Uterus (tissue), 4 donors: ENCODE data around the gene EXTL1. TPM values are rescaled to one million over a fixed set of nuclear protein-coding genes. Genes with fewer than 3 reads are reported as not detected.

Source experiments
- DNase-seq, 2 donors: peaks; one replicate each; pipeline ENCODE4 v3.0.0-alpha.2; 2019 to 2020
- H3K27ac ChIP-seq, 2 donors: fragments of 200-600 bp; sonication (generic); 1 replicate in 1 of 2; 2 replicates in 1 of 2; pipeline ENCODE4 v1.5.1; 2016 to 2018
- H3K27me3 ChIP-seq, 2 donors: fragments of 200-600 bp; sonication (generic); one replicate each; pipeline ENCODE4 v1.5.1; 2018 to 2019; ENCODE audit warnings: control low read depth in 1 of 2
- H3K36me3 ChIP-seq, 2 donors: fragments of 200-600 bp; sonication (generic); one replicate each; pipeline ENCODE4 v1.5.1; 2019; ENCODE audit warnings: control low read depth in 1 of 2
- H3K4me1 ChIP-seq, 2 donors: fragments of 200-600 bp; sonication (generic); one replicate each; pipeline ENCODE4 v1.5.1; 2018 to 2019; ENCODE audit warnings: control low read depth in 1 of 2
- H3K4me3 ChIP-seq, 2 donors: fragments of 200-600 bp; sonication (generic); 1 replicate in 1 of 2; 2 replicates in 1 of 2; pipeline ENCODE4 v1.5.1; 2018 to 2019; ENCODE audit warnings: mild to moderate bottlenecking in 1 of 2
- H3K9me3 ChIP-seq, 2 donors: fragments of 200-600 bp; sonication (generic); one replicate each; pipeline ENCODE4 v1.5.1; 2019; ENCODE audit warnings: control low read depth in 1 of 2
- POLR2A ChIP-seq, 2 donors: fragments of 450-650 bp; IDR thresholded peaks; one replicate each; pipeline ENCODE4 v1.6.1; 2016; ENCODE audit warnings: antibody characterized with exemption in 2 of 2, mild to moderate bottlenecking in 1 of 2, moderate library complexity in 1 of 2
- intact Hi-C: fragments of 100-400 bp; cut with DNase I; formaldehyde crosslinking; loops from one replicate; pipeline ENCODE4 v1.15.1; 2023; ENCODE audit warnings: low total_unique reads
- total RNA-seq, 4 donors: library from RNA; depleted of rRNA in 3 of 4; stranded (reverse); fragments of >200 nt in 3 of 4; gene quantifications; one replicate each; pipeline versions ENCODE4 v1.1.0 to v1.2.4, GENCODE V29; 2014 to 2023
- TF ChIP-seq, protein P1 (sequence below), 4 experiments: fragments of 200-600 bp in 2 of 4; fragments of 450-650 bp in 2 of 4; sonication (generic) in 2 of 4; IDR thresholded peaks; one replicate each; pipeline ENCODE4 v1.5.1; 2016 to 2019; ENCODE audit warnings: antibody characterized with exemption in 4 of 4, mild to moderate bottlenecking in 2 of 4, moderate library complexity in 1 of 4
- donor health status: DM: yes; HTN: yes; CAD: no.

Gene EXTL1
- total RNA-seq, 4 donors from 2014 or later = 0.26 to 2.7 (median 1.7) TPM; not detected in 1

GRCh38 chr1:25997828-25998761 lies 23.5 kb upstream of the EXTL1 start, which contains the start of gene PAFAH2:
TSS of gene PAFAH2 (minus strand) at chr1:25998063. CDS start at chr1:25990816, 7,247 bp downstream.
- intact Hi-C loops = loop anchor here (2.0 kb wide), 1 partner anchor 103 kb away; no protein-coding TSS in a partner anchor

DNA sequence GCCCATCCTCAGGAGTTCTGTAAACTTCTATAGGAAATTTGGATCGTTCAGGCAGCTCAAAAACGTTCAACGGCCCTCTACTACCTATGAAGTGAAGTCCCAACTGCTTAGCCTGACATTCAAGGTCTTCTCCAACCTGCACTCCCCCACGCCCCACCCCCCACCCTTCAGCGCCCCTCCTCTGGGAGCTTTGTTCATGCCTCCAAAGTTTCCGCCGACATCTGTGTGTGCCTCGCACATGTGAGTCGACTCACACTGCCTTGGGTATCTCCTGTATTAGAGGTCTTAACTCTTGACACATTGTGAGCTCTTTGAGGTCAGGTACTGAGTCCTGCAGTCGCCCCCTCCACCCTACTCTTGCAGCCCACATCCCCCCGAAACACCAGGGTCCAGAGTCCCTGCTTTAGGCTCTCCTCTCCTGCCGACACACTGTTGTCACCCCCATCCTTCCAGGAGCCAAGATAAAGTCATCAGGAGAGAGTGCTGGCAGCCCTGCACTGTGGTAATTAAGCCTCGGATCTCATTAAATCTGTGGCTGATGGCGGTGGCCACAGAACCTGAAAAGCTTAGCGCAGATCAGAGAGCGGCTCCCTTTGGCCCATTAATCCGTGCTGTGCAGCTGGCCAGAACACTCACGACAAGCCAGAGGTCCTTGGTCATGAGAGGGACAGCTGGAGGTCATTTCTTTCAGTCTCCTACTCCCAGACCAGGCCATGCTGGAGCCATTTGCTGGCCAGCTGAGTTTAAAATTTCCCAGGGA lies 22.4 kb upstream of the EXTL1 start:
- Histone ChIP-seq H3K9me3 (no peaks in the 10 kb centered on the region), H3K36me3 (no peaks in the 10 kb centered on the region), H3K27me3 (no peaks in the 10 kb centered on the region), H3K4me1 (no peaks in the 10 kb centered on the region), H3K4me3 (no peak overlapping the region), H3K27ac (peak overlapping the region; percentile 65 to 86)
- intact Hi-C loops = loop anchor here (2.0 kb wide), 1 partner anchor 104 kb away; no protein-coding TSS in a partner anchor
- no peak for DNase-seq
- TF ChIP-seq, protein P1, sequence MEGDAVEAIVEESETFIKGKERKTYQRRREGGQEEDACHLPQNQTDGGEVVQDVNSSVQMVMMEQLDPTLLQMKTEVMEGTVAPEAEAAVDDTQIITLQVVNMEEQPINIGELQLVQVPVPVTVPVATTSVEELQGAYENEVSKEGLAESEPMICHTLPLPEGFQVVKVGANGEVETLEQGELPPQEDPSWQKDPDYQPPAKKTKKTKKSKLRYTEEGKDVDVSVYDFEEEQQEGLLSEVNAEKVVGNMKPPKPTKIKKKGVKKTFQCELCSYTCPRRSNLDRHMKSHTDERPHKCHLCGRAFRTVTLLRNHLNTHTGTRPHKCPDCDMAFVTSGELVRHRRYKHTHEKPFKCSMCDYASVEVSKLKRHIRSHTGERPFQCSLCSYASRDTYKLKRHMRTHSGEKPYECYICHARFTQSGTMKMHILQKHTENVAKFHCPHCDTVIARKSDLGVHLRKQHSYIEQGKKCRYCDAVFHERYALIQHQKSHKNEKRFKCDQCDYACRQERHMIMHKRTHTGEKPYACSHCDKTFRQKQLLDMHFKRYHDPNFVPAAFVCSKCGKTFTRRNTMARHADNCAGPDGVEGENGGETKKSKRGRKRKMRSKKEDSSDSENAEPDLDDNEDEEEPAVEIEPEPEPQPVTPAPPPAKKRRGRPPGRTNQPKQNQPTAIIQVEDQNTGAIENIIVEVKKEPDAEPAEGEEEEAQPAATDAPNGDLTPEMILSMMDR (IDR thresholded peaks at IDR 0.05) = no peak
- TF ChIP-seq POLR2A (IDR thresholded peaks at IDR 0.05) = no peak

More at GRCh38 chr1:25997828-25998761, 23.5 kb upstream of the EXTL1 start, which contains the start of gene PAFAH2:
- TF ChIP-seq, protein P1 (IDR thresholded peaks at IDR 0.05) = peak; percentile 92 to 100 (median 98)
- TF ChIP-seq POLR2A (IDR thresholded peaks at IDR 0.05) = no peak
- no peaks in the 10 kb centered on the region for H3K9me3 ChIP-seq
- no peaks in the 10 kb centered on the region for H3K27me3 ChIP-seq
- peak; percentile 97 to 98 for DNase-seq
- no peaks in the 10 kb centered on the region for H3K36me3 ChIP-seq
- H3K4me3 ChIP-seq = peak within 1 kb of the TSS; percentile 64 to 69
- H3K4me1 ChIP-seq = no peaks in the 10 kb centered on the region
- H3K27ac ChIP-seq = peak within 1 kb of the TSS; percentile 85 to 86

- Histone ChIP-seq H3K36me3 (no peaks in the 10 kb centered on the region), H3K27me3 (no peaks in the 10 kb centered on the region), H3K4me3 (no peak overlapping the region), H3K9me3 (no peaks in the 10 kb centered on the region), H3K4me1 (no peaks in the 10 kb centered on the region), H3K27ac (no peak overlapping the region)
- no peak for TF ChIP-seq POLR2A (IDR thresholded peaks at IDR 0.05)
- DNase-seq = no peak
- intact Hi-C loops = no loop called here
These were observed 18.3 kb upstream of the EXTL1 start for GRCh38 chr1:26003262-26003661.

DNA sequence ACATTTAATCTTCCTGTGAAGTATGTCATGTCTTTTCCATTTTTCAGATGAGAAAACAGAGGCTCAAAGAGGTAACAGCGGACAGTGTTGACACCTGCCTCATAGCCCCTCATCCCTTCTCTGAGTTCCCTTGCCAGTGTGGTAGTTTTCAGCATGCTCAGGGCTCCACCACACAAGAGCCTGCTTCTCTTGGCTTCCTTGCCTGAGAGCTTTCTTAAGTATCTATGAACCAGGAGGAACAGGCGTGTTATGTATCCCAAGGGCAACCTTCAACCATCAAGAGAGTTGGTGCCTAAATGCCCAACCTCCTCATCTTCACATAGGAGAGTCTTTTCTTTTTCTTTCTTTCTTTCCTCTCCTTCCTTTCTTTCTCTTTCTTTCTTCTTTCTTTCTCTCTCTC lies 17.8 kb upstream of the EXTL1 start:
- no peak overlapping the region for H3K27ac ChIP-seq
- no peaks in the 10 kb centered on the region for H3K36me3 ChIP-seq
- no peak overlapping the region for H3K4me3 ChIP-seq
- intact Hi-C loops = no loop called here
- no peaks in the 10 kb centered on the region for H3K4me1 ChIP-seq
- DNase-seq = no peak
- H3K9me3 ChIP-seq = no peaks in the 10 kb centered on the region
- no peaks in the 10 kb centered on the region for H3K27me3 ChIP-seq
- TF ChIP-seq, protein P1 (IDR thresholded peaks at IDR 0.05) = no peak
- TF ChIP-seq POLR2A (IDR thresholded peaks at IDR 0.05) = no peak

DNA sequence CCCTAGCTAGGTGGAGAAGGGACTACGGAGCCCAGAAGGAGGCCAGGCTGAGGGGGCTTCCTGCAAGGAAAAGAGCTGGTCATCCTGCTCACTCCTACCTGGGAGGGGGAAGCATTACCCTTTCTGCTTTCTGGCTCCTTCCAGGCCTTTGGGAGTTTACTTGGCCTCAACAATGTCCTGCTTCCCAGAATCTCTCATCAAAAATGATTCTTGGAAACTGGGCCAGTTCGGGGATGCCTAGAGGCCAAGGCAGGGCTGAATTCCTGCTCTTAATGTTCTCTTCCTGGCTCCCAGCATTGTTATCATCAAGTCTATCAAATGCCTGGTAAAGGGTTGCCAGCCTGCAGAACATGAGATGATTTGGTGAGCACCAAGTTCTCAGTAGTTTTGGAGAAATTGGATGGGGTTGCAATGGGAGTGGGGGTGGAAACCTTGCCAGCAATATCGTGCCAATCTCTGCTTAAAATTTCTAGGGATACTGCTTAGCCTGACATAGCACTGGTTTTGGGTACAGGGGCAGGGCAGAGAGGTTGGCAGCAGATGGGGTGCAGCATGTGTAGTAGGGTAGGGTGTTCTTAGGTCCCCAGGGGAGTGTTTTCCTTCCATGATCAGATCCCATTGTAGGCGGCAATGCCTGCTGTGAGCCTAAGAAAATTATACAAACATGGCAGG lies 16.0 kb upstream of the EXTL1 start:
- no peaks in the 10 kb centered on the region for H3K27me3 ChIP-seq
- H3K4me1 ChIP-seq = no peaks in the 10 kb centered on the region
- TF ChIP-seq POLR2A (IDR thresholded peaks at IDR 0.05) = no peak
- TF ChIP-seq, protein P1 (IDR thresholded peaks at IDR 0.05) = no peak
- no peak overlapping the region for H3K4me3 ChIP-seq
- no peaks in the 10 kb centered on the region for H3K36me3 ChIP-seq
- DNase-seq = no peak
- intact Hi-C loops = no loop called here
- no peaks in the 10 kb centered on the region for H3K9me3 ChIP-seq
- H3K27ac ChIP-seq = no peak overlapping the region
